T-helper 9 cell (primary cell): ENCODE measurements around the gene UGT3A1.
"Not testable (repeated sequence)": the region's sequence is repeated elsewhere in the genome, so short reads cannot be mapped to it uniquely, and the experiment has no call there.

ENCODE experiments used
- DNase-seq: peaks from one replicate; pipeline ENCODE4 v3.0.0-alpha.2; 2020
- total RNA-seq, 2 donors: gene quantifications; one replicate each; lab custom pipeline; 2026; lab: John Stamatoyannopoulos, UW

Gene UGT3A1
- total RNA-seq = 0 reads per million in 2 donors

DNA sequence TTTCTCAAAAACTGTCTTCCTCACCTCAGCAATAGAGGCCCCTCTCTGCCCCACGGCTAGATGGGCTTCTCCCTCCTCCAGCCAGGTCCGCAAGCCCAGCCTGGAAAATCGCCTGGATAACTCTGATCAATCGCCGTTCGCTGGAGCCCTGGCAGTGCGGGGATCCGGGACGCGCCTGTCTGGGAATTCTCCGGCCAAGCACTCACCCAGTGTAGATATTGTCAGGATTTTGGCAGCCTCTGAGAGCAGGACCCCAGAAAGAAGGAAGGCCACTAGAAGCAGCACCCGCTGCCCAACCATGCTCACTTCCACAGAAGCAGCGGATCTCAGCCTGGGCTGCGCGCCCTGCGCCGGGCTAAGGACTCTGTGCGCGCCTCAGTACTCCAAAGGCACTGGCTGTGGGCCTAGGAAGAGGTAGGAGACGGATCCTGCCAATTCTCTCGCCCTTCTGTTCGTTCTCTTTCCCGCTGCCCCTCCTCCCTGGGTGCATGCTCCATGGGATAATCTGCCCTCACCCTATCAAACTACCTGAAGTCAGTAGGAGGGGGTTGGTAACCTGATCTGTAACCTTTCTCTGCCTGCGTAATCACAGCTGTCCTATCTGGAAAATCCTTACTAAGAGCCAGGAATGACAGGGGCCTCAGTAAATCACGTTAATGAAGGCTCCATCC lies at the start of gene UGT3A1:
TSS of gene UGT3A1 (minus strand) at position 450 of the 671 bp plus-strand sequence. CDS start at position 300, 150 bp downstream.
- no peak for DNase-seq

DNA sequence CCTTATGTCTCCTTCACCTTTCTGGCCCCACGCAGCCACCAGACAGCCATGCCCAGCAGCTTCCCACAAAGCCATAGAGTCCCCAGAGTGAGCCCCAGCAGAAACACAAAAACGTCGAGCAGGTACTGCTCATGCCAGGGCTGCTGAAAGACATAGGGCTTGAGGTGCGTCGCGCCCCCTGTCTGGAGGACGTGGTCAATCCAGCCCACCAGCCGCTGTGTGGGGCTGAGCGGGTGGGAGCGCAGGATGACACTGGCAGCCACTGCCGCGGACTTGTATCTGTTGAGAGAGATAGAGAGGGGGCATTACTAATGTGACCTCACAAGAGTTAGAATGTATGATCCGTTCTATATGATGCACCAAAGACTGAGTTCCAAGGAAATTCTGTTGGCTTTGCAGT lies 44.5 kb upstream of the UGT3A1 start:
- DNase-seq = no peak

DNA sequence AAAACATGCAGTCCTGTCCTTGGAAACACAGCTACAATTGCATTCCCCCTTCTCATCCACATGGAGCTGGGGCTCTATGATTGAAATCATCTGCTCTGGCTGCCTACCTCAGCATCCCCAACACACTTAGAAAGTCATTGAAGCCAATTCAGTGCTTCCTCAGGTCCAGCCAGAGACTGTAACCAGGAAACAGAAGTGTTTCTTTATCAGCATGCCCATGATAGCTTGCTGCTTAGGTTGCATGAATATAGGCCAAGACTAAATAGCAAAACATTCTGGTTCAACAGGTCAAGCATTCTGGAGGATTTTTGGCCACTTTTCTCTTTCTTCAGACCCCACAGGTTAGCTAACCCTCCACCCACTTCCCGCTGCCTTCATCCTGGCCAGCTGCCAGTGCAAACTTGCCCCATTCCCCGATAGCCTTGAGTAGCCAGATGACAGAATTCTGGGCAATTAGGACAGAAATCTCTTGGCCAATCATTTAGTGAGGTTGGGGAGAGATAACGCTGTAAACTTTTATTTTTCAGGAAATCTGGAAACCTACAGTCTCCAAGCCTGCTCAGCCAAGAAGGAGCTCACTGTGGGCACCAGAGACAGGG lies 43.4 kb upstream of the UGT3A1 start:
- not testable (repeated sequence) for DNase-seq

- no peak for DNase-seq
These were observed 42.3 kb upstream of the UGT3A1 start for GRCh38 chr5:36033486-36033885.

DNA sequence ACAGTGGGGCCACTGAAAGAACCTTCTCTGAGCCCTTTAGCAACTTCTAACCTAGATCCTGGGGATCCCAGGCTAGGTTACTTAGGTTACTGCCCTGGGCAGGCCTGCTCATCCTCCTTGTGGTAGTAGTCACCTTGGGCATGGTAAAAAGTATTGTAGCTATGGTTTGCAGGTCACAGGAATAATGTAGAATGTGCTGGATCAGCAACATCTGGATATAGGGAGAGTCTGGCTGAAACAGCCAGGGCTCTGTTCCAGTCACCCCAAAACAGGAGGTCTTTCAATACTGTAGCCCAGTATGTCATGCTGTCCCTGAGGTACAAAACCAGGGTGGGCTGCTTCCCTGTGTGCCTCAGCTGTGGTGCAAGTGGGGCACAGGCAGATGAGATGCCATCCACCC lies 41.9 kb upstream of the UGT3A1 start:
- DNase-seq = no peak

DNA sequence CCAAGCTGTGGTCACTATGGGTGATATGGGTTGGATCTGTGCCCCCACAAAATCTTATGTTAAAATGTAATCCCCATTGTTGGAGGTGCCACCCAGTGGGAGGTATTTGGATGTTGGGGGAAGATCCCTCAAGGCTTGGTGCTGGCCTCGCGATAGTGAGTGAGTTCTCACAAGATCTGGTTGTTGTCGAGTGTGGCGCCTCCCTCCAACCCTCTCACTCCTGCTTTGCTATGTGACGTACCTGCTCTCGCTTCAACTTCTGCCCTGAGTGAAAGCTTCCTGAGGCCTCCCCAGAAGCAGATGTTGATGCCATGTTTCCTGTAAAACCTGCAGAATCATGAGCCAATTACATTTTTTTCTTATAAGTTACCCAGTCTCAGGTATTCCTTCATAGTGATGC lies 40.0 kb upstream of the UGT3A1 start:
- no peak for DNase-seq

- no peak for DNase-seq
These were observed 38.7 kb upstream of the UGT3A1 start for GRCh38 chr5:36029914-36030313.

- no peak for DNase-seq
These were observed 37.8 kb upstream of the UGT3A1 start for GRCh38 chr5:36028816-36029465.

DNA sequence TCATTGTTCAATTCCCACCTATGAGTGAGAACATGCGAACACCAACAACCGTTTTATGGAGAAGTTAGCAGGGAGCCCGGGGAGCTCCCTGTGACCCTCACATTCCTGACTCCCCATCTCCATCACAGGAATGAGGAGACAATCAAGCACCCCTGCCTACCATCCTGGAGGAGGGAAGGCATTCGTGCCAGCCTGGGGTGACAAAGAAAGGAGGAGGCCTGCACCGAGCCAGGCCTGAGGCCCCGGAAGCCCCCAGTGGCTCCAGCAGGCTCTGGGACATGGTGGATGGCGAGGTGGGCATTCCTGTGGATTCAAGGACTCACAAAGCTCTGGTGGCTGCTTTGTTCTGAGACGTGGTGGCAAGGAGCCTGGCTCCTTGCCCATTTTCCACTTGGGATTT lies 36.5 kb upstream of the UGT3A1 start:
- no peak for DNase-seq

DNA sequence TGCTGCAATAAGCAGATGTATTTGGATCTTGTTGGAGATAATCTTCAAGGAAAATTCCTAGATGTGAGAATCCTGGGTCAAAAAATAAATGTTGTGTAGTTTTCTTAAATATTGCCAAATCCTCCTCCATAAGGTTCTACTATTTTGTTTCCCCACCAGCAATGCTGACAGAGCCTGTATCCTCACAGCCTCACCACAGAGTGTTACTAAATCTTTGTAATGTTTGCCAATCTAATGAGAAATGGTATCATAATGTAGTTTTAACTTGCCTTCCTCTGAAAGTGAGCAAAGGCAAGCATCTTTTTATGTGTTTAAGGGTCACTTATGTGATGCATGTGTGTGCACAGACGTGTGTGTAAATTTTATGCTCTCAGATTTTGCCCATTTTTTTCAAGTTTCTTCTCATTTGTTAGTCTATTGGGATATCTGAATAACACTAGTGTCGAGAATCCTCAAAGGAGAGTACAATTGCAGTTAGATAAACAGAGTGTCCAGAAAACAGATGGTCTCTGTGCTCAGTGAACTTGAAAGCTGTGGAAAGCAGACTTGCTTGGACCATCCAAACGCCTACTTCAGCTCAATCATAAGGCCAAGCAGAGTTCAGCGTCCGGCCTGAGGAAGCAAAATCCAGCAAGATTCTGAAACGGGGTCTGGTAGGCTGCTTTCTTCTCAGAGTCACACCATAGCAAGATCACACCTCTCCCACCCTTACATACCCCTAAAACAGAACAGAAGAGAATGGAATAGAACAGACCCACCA lies 35.7 kb upstream of the UGT3A1 start:
- no peak for DNase-seq

- not testable (repeated sequence) for DNase-seq
These were observed 31.1 kb upstream of the UGT3A1 start for GRCh38 chr5:36022246-36022645.

- not testable (repeated sequence) for DNase-seq
These were observed 28.4 kb upstream of the UGT3A1 start for GRCh38 chr5:36019584-36019983.

DNA sequence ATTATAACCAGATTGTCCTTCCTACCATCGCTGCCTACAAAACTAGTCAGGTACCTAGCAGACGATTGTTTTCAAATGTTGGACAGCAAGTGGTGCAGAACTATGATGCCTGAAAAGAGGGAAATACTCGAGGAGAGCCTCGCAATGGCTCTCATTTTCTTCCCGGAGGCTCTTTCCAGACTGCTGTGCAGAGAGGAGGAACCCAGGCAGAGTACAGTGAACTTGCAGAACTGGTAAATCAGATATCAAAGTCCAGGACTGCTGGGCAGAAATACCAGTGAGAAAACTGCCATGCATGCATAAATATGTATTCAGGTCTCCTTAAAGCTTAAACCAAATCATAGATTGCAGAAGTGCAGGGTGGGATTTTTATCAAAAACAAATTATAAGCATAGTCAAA lies 26.4 kb upstream of the UGT3A1 start:
- no peak for DNase-seq

GRCh38 chr5:36017004-36017403 lies 25.8 kb upstream of the UGT3A1 start:
- DNase-seq = no peak

DNA sequence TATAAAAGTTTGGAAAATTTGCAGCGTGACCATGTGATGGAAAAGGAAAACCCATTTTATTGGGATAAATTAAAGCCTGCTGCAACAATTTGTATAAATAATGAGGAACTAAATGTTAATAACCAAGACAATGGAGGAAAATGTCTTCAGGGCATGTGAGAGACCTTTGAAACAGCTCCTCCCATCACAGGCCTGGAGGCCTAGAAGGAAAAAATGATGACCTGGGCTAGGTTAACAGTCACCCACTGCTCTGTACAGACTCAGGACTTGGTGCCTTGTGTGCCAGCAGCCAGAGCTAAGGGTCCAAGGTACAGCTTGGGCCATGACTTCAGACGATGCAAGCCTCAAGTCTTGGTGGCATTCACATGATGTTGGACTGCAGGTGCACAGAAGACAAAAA lies 22.0 kb upstream of the UGT3A1 start:
- DNase-seq = no peak

GRCh38 chr5:36009698-36010097 lies 18.5 kb upstream of the UGT3A1 start:
- no peak for DNase-seq

- no peak for DNase-seq
These were observed 16.2 kb upstream of the UGT3A1 start for GRCh38 chr5:36007366-36007765.

DNA sequence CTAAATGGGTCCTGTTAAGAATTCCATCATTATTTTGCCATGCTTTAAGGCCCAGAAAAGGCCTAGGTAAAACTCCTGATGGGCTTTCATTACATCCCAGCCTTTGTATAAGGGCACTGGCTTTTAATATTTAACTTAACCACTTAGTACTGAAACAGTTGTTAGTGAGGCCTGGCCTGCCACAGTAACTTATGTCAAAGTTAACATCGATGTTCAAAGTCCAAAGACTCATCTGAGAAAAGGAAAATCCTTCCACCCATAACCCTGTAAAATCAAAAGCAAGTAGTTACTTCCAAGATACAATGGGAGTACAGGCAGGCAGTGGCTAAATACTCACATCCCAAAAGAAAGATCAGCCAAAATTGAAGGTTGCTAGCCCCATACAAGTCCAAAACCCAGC lies 15.0 kb upstream of the UGT3A1 start:
- no peak for DNase-seq

- no peak for DNase-seq
These were observed 9.8 kb upstream of the UGT3A1 start for GRCh38 chr5:36001032-36001431.

- no peak for DNase-seq
These were observed 8.4 kb upstream of the UGT3A1 start for GRCh38 chr5:35999547-35999946.

GRCh38 chr5:35996076-35996475 lies 4.9 kb upstream of the UGT3A1 start:
- no peak for DNase-seq

- DNase-seq = no peak
These were observed 670 bp downstream of the UGT3A1 start for GRCh38 chr5:35990520-35990919.

DNA sequence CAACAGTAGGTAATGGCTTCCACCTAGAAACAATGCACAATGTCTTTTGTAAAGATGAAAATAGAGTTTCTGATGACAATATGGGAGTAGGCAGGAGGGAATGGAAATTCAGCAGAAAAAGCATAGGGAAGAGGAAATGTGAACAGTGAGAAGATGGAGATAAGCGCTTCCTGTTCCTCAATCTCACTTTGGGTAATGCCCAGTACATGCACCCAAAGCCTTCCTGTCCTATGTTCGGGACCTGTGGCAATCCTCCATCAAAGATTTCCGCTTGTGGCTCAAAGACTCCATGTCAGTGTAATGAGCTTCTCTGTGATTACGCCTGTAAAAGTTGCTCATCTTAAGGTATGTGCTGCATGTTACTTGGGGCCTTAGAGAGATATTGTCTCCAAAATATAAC lies 2.7 kb downstream of the UGT3A1 start:
- DNase-seq = no peak

GRCh38 chr5:35987776-35988175 lies 3.4 kb downstream of the UGT3A1 start:
- DNase-seq = no peak
